HG03442 (cell line): ENCODE measurements around the gene AKAP11.

Experiments used
- ATAC-seq: cut with Tn5 transposase; IDR thresholded peaks from one replicate; pipeline ENCODE4 v1.9.1; 2021; ENCODE audit warnings: mild to moderate bottlenecking, moderate library complexity; ENCODE audit not compliant: unreplicated experiment

AKAP11 gene

GRCh38 chr13:42370229-42370628, 98.3 kb downstream of the AKAP11 start:
- ATAC-seq: no peak
